Left hindlimb (tissue), 1 donor: ENCODE measurements around the gene CLCN6.

Experiments
- DNase-seq: peaks from one replicate; pipeline ENCODE4 v3.0.0-alpha.2; 2018

Gene CLCN6

GRCh38 chr1:11880911-11881748 is 75.1 kb downstream of the CLCN6 start:
- peak; percentile 68 for DNase-seq

GRCh38 chr1:11881749-11882441 is 75.9 kb downstream of the CLCN6 start:
- no peak for DNase-seq

GRCh38 chr1:11882814-11883538 is 77.0 kb downstream of the CLCN6 start:
- no peak for DNase-seq

- no peak for DNase-seq
Measured at GRCh38 chr1:11885916-11886315, 79.9 kb downstream of the CLCN6 start.

- no peak for DNase-seq
Measured at GRCh38 chr1:11886986-11887665, 81.1 kb downstream of the CLCN6 start.

- no peak for DNase-seq
Measured at GRCh38 chr1:11887666-11888007, 81.6 kb downstream of the CLCN6 start.

- no peak for DNase-seq
Measured at GRCh38 chr1:11888206-11888876, 82.3 kb downstream of the CLCN6 start.

GRCh38 chr1:11888877-11889208 is 82.9 kb downstream of the CLCN6 start:
- no peak for DNase-seq

GRCh38 chr1:11891433-11892186 is 85.6 kb downstream of the CLCN6 start:
- DNase-seq = no peak
